MM.1S (cell line): Measurements from ENCODE around the gene SPATA19.

Experiments
- CTCF ChIP-seq: fragments of 300-600 bp; sonication (generic); IDR thresholded peaks from 2 replicates; pipeline ENCODE4 v1.5.1; 2016; ENCODE audit warnings: antibody characterized with exemption, low read length, mixed read lengths
- EZH2 ChIP-seq: fragments of 300-600 bp; sonication (generic); optimal IDR thresholded peaks from 2 replicates; pipeline ENCODE3; 2017; ENCODE audit warnings: low read depth, mild to moderate bottlenecking, antibody characterized with exemption, low read length, mixed read lengths

GRCh38 chr11:133840479-133840941, 4.8 kb downstream of the SPATA19 start:
- TF ChIP-seq EZH2 = no peak
- no peak for TF ChIP-seq CTCF
